Activated T-cell treated with anti-CD3 and anti-CD28 coated beads for 4 hours (primary cell): ENCODE measurements around the gene NAP1L4.
"Not testable (repeated sequence)": the region's sequence is repeated elsewhere in the genome, so short reads cannot be mapped to it uniquely, and the experiment has no call there.

ENCODE experiments used
- DNase-seq: peaks from one replicate; pipeline ENCODE4 v3.0.0-alpha.2; 2020

The NAP1L4 gene

DNA sequence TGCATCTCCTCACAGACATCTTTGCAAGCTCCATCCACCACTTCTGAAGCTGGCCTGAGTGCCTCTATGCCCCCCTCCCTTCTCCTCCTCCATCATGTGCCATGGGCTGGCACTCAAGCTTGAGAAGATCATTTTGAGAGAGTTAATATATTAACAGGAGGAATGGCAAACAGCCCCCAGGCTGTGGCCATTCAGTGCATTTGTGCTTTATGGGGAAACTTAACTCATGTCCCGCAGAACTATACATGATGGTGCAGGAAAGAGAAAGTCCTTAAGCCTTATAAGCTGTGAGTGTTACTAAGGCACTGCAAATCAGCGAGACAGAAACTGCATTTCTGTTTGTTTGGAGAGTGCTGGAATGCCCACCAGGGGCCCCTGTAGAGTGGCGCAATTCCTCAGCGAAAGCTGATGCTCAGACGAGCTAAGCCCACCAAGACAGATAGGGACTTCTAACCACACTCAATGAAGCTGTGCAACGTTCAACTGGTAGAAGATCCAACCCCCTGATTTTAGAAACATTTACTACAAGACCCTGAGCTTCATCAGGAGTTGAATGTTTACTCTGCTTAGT lies 36.1 kb downstream of the NAP1L4 start:
- DNase-seq = no peak

DNA sequence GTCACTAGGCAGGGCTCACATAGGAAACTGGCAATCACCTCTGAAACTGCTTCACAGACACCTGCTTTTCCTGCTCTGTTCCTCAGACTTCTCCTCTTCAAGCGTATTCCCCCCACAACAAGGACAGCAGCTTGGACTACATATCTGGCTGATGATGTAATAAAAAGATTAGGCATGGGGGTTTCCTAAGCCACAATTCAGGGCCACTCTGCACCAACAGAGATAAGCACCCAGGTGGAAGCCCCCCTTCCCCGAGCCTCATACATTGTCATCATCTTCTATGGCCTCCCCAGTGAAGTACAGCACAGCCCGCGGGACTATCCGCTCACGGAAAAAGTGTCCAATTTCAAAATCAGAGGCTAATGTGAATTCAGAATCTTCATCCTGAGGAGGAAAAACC lies 37.9 kb downstream of the NAP1L4 start:
- no peak for DNase-seq

DNA sequence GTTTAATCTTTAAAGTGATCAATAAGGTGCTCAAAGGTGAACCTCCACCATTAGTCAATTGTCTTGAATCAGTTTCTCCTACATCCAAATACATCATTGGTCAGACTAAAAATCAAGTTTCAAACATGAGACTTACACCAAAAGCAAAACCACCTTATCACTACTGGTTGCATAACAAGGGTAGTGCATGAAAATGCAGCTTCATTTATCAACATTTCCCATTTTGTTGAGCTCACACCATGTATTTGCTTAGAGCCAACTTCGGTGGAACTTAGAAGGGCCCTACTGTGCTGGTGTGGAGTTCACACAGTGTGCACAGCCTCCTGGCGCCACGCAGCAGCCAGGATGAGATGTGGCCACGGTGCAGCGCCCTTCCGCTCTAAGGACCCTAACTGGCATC lies 39.8 kb downstream of the NAP1L4 start:
- DNase-seq = no peak

DNA sequence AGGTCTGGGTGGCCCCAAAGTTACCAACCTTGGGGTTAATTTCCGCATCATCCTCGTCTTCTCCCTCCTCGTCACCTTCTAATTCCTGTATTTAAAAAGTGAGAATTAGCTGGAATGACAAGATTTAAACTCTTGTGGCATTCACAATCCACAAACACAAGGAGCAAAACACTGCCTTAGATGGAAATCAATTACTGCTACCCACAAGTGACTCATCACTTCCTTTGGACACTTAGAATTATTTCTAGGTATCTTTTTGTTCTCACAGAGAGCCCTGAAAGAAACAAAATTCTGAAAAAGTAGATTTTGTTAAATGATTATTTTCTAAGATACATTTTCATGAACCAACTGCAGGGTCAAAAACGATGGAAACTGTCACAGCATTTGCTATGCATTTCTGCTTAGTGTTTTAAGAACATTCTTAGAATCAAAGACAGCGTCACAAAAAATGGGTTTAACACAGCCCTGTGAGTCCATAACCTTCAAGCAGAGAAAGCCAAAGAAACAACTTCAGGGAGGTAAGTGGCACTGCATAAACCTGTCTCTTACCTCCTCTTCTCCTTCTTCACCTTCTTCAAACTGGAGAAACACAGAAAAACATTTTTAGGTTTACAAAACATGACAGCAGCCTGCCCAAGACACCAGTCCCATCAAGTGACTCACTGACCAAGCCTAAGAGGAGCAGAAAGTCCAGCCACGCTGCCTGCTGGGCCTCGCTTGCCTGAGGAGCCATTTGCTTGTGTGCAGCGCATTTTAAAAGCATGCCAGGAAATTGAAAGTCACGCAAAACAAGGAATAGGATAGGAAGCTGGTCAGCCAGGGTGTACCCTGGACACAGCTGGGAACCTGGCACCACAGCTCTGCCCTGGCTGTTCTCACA lies 40.7 kb downstream of the NAP1L4 start:
- DNase-seq = no peak

DNA sequence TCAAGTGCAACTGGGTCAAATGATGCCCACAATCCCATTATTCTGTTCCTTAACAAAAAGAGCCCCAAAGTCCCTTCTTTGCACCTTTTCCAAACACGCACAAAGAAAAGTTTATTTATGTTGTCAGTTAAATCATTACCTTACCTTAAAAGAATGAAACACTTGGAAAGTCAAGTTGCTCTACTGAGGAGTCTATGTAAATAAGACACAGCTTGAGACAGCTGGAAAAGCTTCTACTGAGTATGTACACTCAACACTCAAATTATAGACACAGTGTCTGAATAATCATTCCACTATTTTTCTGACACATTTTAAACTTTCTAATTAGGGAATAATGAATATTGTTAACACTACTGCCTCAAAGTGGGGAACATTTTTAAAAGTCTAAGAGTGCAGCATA lies 41.3 kb downstream of the NAP1L4 start:
- DNase-seq = no peak

DNA sequence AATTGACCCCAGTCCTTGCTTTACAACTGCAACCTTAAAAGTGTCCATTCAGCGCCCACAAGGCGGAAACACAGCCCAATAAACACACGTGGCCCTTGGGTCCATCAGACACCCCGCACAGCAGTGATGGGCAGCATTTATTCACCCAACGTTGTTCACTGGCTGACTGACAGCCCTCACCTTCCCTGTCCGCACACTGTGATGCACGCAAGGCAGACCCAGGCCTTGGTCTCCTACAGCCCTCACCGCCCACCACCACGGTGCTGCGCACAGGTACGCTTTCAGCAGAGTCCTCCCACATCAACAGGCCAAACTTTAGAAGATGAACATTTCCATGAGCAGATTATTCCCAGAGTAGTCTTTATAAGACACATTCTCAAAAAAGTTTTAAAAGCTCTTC lies 42.2 kb downstream of the NAP1L4 start:
- DNase-seq = no peak

DNA sequence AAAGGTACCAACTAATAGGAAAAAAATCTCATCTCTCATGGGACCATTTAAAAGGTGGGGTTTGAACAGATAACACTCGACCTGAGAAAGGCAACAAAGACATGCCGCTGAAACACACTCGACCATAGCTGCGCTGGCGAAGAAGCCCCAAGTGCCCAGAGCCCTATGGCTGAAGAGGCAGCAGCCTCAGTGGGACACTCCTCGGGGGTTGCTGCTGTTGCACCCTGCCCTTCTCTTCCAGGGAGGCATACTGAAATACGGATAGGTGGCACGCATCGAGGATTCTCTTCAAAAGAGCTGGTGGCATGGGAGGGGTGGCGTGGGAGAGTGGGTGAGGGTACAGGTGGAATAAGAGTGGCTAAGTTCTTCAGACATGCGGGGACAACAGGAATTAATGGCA lies 44.4 kb downstream of the NAP1L4 start:
- no peak for DNase-seq

DNA sequence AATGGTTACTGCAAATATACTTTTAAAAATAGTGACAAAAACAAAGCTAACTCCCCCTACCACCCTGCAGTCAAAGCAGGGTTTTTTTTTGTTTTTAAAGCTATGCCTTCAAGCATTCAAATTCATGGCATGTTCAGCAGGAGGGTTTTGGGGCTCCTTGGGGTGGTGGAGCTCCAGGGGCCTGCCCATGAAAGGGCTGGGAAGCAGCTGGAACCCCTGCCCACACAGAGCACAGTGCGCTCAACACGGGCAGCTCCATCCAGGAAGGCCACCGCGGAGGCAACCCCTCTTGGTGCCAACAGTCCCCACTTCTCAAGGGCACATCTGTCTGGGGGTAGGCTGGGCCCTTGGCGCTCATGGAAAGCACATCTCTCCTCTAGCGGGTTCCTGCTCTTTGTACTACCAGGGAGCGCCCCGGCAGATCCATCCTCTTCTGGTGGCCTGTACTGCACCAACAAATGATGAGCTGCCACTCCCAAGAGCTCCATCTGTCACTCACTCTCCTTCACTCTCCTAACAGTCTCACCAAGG lies 46.3 kb downstream of the NAP1L4 start:
- DNase-seq = no peak

DNA sequence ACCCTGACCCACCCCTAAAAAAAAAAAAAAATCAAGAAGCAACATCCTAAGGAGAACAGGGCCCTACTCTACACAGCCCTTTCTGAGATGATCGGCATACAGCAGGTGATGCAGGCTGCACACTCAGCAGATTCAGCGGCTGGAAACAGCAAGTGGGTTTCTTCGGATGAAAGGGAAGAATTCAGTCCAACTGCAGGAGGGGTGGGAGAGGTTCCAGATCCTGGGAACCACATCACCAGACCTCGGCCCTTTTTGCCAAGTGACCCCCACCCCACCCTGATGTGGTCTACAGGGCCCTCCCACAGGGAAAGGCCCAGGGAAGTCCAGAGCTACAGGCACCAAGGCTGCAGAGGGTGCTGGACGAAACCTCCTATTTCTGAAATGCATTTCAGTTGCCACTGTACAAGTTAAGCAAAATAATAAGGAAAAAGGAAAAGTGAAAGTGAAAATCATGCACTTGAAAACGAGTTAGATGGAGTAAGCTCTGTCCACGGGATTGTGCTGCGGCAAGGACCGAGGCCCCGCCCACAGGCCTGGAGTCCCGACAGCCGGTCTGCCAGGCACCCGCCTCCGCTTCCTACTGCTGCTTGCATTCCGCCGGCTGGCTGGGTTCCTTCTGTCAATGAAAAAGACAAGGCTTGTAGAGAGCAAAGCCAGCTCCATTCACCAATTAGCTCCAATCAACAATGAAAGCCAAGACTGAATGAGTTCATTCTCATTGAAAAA lies 46.9 kb downstream of the NAP1L4 start:
- DNase-seq = no peak

DNA sequence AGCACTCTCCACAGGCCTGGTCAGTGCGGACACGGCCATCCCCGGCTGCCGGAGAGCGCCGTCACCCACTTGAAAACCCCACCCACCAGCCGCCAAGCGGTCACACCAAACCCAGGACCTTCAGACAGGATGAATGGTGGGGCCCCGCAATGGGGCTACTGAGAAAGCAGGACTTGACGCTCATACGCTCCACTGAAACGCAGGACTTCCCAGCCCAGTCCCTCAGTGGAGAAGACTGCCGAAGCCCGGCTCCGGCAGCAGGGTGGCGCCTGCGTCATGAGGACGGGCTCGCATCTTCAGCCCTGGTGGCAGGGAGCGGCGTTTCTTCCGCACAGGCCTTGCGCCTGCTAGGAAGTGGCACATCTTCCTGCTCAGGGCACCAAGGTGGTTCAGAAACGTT lies 47.6 kb downstream of the NAP1L4 start:
- DNase-seq = no peak

DNA sequence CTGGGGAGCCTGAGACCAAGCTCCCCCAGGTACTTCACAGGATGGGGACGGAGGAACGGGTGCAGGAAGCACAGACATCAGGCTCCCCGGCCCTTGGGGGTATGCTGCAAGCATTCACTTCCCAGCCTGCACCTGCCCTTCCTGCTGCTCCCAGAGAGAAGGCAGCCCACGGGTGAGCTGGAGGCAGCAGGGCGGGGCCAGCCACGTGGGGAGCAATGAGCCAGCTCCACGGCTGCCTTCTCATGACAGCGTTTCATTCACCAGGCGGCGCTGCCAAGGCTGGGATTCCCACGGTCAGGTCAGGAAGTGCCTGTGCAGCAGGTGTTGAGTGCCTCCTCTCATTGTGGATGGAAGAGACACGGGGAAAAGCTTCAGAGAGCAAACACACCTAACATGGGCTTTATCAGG lies 48.4 kb downstream of the NAP1L4 start:
- no peak for DNase-seq

DNA sequence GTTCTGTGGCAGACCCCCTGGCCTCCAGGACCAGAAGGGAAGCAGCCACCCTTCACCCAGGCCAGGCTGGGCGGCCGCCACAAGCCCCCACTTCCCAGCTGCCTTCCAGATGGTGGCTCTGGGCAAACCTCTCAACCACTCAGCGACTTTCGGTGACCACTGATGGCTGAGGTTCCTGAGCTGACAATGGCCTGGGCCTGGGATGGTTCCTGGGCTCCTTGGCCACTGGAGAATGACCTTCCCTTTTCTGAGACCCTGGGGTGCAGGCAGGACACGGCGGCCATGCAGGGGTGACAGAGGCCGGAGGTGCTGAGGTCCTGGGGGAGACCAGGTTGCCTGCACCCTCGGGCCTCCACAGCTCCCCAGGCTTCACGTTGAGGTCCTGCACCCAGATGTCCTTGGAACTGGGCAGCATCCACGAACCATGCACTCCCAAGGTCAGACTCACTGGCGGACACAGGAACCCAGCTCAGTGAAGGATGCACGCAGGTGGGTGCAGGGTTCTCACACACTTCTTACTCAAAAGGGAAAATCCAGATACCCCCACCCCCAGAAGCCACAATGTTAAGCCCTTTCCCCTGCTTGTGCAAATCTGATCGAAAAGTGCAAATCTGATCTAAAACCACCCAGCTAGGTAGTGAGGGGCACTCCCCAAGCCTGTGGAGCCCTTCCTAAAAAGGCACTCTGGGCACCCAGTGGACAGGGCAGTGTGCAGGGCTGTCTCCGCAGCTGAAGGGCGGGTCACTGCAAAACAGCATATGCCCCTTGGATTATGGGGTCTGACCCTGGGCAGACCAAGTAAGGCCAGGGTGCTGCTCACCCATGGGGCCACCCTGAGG lies 49.0 kb downstream of the NAP1L4 start:
- DNase-seq = no peak

DNA sequence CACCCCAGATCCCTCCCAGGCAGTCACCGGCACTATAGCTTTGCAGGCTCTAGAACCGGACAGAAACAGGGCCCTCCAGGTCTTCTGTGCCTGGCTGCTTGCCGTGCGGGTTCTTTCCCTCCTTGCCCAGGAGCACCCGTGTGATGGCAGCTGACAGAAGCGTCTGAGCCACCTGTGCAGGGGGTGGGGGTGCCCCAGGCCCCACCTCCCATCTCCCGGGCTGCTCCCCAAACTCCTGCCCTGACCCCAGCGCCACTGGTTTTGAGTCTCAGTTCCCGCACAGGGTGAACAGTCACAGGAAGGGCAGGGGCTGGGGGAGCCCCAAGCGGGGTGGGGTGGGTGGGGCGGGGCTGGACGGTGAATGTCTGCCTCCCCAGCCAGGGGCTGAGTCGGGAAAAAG lies 49.7 kb downstream of the NAP1L4 start:
- no peak for DNase-seq

DNA sequence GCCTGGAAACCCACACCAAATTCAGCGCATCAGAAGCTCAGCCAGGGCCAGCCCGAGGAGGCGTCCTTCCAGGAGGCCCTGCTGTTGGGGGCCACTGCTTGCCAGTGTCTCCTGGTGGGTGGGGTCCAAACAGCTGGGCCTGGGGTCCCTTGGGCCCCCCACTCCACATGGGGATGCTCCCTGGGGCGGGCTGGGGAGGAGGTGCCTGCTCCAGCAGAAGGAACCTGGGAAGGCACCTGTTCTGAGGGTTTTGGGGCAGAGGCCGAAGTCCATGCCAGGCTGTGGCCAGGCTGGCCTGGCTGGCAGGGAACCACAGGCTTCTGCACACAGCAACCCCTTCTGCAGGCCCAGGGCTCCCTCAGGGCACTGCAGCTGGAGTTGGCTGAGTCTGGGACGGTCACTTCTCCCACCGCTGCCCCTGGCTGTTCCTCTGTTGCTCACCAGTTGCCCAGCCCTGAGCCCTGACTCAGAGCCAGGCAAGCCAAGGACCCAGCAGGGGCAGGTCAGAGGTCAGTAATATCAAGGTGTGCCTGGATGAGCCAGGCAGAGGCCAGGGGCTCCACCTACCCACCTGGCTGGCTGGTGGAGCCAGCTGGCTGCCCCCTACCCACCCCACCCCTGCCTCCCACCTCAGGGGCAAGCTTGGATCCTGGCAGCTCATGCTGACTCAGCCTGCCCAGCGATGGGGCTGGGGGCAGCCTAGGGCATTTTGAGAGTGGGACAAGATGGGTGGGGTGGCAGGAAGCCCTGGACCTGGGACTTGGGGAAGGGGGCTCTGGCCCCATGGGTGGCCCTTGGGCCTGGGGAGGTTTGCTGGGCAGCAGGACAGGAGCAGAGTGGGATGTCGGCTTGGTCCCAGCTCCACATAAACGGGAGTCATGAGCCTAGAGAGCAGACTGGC lies 51.0 kb downstream of the NAP1L4 start:
- DNase-seq = no peak

DNA sequence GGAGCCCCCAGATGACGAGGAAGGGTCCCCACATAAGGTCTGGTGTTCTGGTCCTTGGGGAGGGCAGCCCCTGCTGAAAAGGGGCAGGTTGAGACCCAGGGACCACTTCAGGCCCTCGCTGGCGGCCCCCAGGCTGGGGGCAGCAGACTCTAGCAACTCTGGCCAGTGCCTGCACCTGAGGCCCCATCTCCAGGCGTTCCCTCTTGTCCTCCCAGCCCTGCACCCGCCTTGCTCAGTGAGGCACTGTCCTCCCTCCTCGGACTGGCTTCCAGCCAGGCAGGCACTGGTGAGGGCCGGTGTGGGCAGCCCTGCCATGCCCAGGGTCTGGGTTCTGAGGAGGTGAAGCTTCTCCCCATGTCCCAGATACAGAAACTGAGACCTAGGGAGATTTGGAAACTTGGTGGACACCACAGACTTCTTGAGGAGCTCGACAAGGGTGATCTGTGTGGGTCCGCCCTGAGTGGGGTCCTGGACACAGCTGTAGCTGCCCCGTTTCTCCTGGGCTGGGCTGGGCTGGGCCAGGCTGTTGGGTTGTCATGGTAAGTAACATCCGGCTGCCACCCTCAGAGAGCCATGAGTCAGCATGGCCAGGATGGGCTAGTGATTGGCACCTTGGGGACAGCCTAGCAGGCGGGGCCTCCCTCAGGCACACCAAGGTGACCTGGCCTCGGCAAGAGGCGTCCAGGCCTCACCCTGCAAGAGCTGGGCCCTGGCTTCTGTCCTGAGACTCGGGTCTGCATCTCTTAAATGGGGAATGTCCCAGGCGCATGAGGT lies 51.8 kb downstream of the NAP1L4 start:
- no peak for DNase-seq

DNA sequence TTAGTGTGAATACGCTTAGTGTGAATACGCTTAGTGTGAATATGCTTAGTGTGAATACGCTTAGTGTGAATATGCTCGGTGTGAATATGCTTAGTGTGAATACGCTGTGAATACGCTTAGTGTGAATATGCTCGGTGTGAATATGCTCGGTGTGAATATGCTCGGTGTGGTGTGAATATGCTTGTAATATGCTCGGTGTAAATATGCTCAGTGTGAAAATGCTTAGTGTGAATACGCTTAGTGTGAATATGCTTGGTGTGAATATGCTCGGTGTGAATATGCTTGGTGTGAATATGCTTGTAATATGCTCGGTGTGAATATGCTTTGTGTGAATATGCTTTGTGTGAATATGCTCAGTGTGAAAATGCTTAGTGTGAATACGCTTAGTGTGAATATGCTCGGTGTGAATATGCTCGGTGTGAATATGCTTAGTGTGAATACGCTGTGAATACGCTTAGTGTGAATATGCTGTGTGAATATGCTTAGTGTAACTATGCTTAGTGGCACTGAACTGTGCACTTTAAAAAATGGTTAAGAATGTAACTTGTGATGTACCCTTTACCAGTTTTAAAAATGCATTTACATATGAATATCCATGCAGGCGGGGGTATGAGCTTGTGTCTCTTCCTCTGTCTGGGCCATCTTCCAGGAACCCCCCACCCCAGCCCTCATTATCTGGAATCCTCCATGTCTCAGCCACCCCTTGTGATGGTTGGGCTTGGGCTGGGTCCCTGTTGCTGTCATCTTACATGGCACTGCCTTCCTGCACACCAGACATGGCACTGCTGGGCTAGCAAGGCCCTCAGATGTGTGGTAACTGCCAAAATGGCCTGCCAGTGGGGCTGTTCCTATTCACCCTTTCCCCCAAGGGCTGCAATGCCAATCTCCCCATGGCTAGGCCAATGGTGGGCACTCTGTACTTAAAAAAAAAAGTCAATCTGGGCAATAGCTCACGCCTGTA lies 53.4 kb downstream of the NAP1L4 start:
- not testable (repeated sequence) for DNase-seq

DNA sequence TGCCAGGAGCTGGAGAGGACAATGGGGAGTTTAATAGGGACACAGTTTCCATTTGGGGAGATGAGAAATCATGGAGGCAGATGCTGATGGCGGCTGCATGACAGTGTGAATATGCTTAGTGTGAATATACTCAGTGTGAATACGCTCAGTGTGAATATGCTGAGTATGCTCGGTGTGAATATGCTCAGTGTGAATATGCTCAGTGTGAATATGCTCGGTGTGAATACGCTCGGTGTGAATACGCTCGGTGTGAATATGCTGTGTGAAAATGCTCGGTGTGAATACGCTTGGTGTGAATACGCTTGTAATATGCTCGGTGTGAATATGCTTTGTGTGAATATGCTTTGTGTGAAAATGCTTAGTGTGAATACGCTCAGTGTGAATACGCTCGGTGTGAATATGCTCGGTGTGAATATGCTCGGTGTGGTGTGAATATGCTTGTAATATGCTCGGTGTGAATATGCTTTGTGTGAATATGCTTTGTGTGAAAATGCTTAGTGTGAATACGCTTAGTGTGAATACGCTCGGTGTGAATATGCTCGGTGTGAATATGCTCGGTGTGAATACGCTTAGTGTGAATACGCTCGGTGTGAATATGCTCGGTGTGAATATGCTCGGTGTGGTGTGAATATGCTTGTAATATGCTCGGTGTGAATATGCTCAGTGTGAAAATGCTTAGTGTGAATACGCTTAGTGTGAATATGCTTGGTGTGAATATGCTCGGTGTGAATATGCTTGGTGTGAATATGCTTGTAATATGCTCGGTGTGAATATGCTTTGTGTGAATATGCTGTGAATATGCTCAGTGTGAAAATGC lies 54.3 kb downstream of the NAP1L4 start:
- not testable (repeated sequence) for DNase-seq

DNA sequence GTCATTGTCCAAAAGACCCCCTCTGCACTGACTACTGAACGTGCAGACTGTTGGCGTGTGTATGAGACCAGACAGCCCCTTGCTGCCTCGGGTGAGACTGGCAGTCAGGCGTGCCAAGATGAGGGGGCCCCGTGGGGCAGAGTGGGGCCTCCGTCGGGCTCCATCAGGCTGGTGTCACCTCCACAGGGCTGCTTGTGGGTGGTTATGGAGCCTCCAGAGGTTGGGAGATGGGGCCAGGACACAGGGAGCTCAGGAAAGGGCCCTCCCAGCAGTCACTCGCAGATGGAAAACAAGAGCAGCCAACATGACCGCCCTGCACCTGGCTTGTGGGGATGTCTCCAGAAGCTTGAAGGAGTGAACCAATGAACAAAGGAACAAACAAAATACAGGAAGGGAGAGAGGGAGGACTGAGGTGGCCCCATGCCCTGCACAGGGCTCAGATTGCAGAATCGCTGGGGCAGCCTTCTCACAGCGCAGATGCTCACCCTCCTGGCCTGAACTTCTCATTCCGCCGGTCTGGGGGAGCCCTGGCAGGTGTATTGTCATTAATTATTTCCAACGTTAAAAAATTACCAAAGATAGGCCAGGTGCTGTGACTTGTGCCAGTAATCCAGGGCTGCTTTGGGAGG lies 57.4 kb downstream of the NAP1L4 start:
- DNase-seq = no peak
